Tibial nerve (tissue), 4 donors: Measurements from ENCODE around the gene EMILIN1. TPM values are rescaled to one million over a fixed set of nuclear protein-coding genes. Genes with fewer than 3 reads are reported as not detected.

Experiments
- DNase-seq, 2 donors: peaks; one replicate each; pipeline ENCODE4 v3.0.0-alpha.2; 2019; ENCODE audit warnings: low spot score in 2 of 2
- H3K27ac ChIP-seq, 4 donors: fragments of 200-600 bp; sonication (generic) in 3 of 4; one replicate each; pipeline ENCODE4 v1.5.1; 2017 to 2019; ENCODE audit warnings: mild to moderate bottlenecking in 1 of 4
- H3K27me3 ChIP-seq, 2 donors: fragments of 200-600 bp; sonication (generic) in 1 of 2; one replicate each; pipeline versions ENCODE4 v1.5.1 to v1.6.0; 2017 to 2019
- H3K36me3 ChIP-seq, 3 donors: fragments of 200-600 bp; sonication (generic); one replicate each; pipeline ENCODE4 v1.5.1; 2018 to 2019
- H3K4me1 ChIP-seq, 4 donors: fragments of 200-600 bp; sonication (generic) in 3 of 4; one replicate each; pipeline ENCODE4 v1.5.1; 2017 to 2019
- H3K4me3 ChIP-seq, 4 donors: fragments of 200-600 bp; sonication (generic) in 3 of 4; one replicate each; pipeline ENCODE4 v1.5.1; 2017 to 2019; ENCODE audit warnings: mild to moderate bottlenecking in 1 of 4, moderate library complexity in 1 of 4
- H3K9me3 ChIP-seq, 4 donors: fragments of 200-600 bp; sonication (generic) in 3 of 4; one replicate each; pipeline ENCODE4 v1.5.1; 2017 to 2019
- CTCF ChIP-seq, 5 experiments: fragments of 200-600 bp in 3 of 5; fragments of 450-650 bp in 2 of 5; sonication (generic) in 3 of 5; IDR thresholded peaks; one replicate each; pipeline ENCODE4 v1.5.1; 2016 to 2019; ENCODE audit warnings: antibody characterized with exemption in 5 of 5, mild to moderate bottlenecking in 3 of 5, moderate library complexity in 2 of 5
- EP300 ChIP-seq, 2 donors: sonication (generic); formaldehyde crosslinking; IDR thresholded peaks; one replicate each; pipeline ENCODE4 v1.6.1; 2017; ENCODE audit warnings: antibody characterized with exemption in 2 of 2, mild to moderate bottlenecking in 1 of 2
- POLR2A ChIP-seq, 2 donors: fragments of 450-650 bp; IDR thresholded peaks; one replicate each; pipeline ENCODE4 v1.6.1; 2017; ENCODE audit warnings: antibody characterized with exemption in 2 of 2, mild to moderate bottlenecking in 2 of 2, moderate library complexity in 2 of 2
- WGBS, 2 donors: methylation state at CpG; one replicate each; pipeline ENCODE4 v1.1.5; 2018; 5-methylcytosine and 5-hydroxymethylcytosine counted together
- total RNA-seq, 4 donors: library from RNA; depleted of rRNA; stranded (reverse); fragments of >200 nt; gene quantifications; one replicate each; pipeline ENCODE4 v1.1.0, GENCODE V29; 2016

EMILIN1 gene
- total RNA-seq, 4 donors from 2014 or later = 56.6 to 95.1 (median 70.1) TPM

GRCh38 chr2:27130396-27130795, 52.0 kb downstream of the EMILIN1 start:
- Histone ChIP-seq H3K4me1 (peaks cover 0 to 20% (median 12%) of the 10 kb centered on the region in 4 donors), H3K27me3 (no peaks in the 10 kb centered on the region), H3K36me3 (peaks cover 0 to 39% (median 9%) of the 10 kb centered on the region in 3 donors), H3K9me3 (no peaks in the 10 kb centered on the region), H3K4me3 (no peak overlapping the region), H3K27ac (no peak overlapping the region)
- DNase-seq = no peak
- WGBS, 2 donors = 81% methylated on average over 10 of the region's 10 CpGs
- TF ChIP-seq EP300 (IDR thresholded peaks at IDR 0.05) (no peak), CTCF (IDR thresholded peaks at IDR 0.05) (no peak), POLR2A (IDR thresholded peaks at IDR 0.05) (no peak)

- WGBS, 2 donors = 83 to 87% methylated on average over 11 of the region's 11 CpGs
These were observed 53.0 kb downstream of the EMILIN1 start for GRCh38 chr2:27131429-27131828.

GRCh38 chr2:27133195-27133875, 54.9 kb downstream of the EMILIN1 start:
- Histone ChIP-seq H3K27ac (peak overlapping the region in 3 of 4 donors; percentile 49 to 96 (median 86)), H3K9me3 (no peaks in the 10 kb centered on the region), H3K4me1 (peaks cover 0 to 20% (median 12%) of the 10 kb centered on the region in 4 donors), H3K27me3 (no peaks in the 10 kb centered on the region), H3K4me3 (peak overlapping the region; percentile 70 to 100 (median 95)), H3K36me3 (peaks cover 0 to 39% (median 9%) of the 10 kb centered on the region in 3 donors)
- WGBS, 2 donors = 41 to 46% methylated on average over 14 of the region's 14 CpGs
- TF ChIP-seq POLR2A (IDR thresholded peaks at IDR 0.05) = no peak
- no peak for TF ChIP-seq EP300 (IDR thresholded peaks at IDR 0.05)
- TF ChIP-seq CTCF (IDR thresholded peaks at IDR 0.05) = no peak
- DNase-seq = no peak

More at GRCh38 chr2:27131429-27131828, 53.0 kb downstream of the EMILIN1 start:
- Histone ChIP-seq H3K9me3 (no peaks in the 10 kb centered on the region), H3K4me3 (no peak overlapping the region), H3K27me3 (no peaks in the 10 kb centered on the region), H3K4me1 (peaks cover 0 to 20% (median 12%) of the 10 kb centered on the region in 4 donors), H3K27ac (no peak overlapping the region), H3K36me3 (peaks cover 0 to 39% (median 9%) of the 10 kb centered on the region in 3 donors)
- TF ChIP-seq CTCF (IDR thresholded peaks at IDR 0.05) (no peak), POLR2A (IDR thresholded peaks at IDR 0.05) (no peak), EP300 (IDR thresholded peaks at IDR 0.05) (no peak)
- DNase-seq = no peak

- Histone ChIP-seq H3K9me3 (no peaks in the 10 kb centered on the region), H3K27me3 (no peaks in the 10 kb centered on the region), H3K27ac (peak within 1 kb of the TSS; percentile 39 to 96 (median 89)), H3K36me3 (peaks cover 0 to 36% (median 9%) of the 10 kb centered on the region in 3 donors), H3K4me3 (peak within 1 kb of the TSS; percentile 70 to 100 (median 95)), H3K4me1 (peaks cover 0 to 20% (median 12%) of the 10 kb centered on the region in 4 donors)
- peak; percentile 85 to 91 for DNase-seq
- TF ChIP-seq CTCF (IDR thresholded peaks at IDR 0.05) (peak in 2 of 5 experiments; percentile 12 to 32), EP300 (IDR thresholded peaks at IDR 0.05) (peak; percentile 92 to 94), POLR2A (IDR thresholded peaks at IDR 0.05) (peak; percentile 84 to 86)
- WGBS, 2 donors = 0 to 1% methylated on average over 31 to 56 of the region's 86 CpGs
These were observed 55.7 kb downstream of the EMILIN1 start, which contains the start of gene PREB for GRCh38 chr2:27133905-27134780. Gene PREB, minus strand, starts transcription at chr2:27134636. Its CDS starts 215 bp downstream, at chr2:27134421.
